IgD-negative memory B cell (primary cell): ENCODE measurements around the gene FAM114A1. TPM values are rescaled to one million over a fixed set of nuclear protein-coding genes. Genes with fewer than 3 reads are reported as not detected.
A peak's percentile ranks its signal among the peaks of the same experiment; 100 is the strongest.
"Not testable (repeated sequence)": the region's sequence is repeated elsewhere in the genome, so short reads cannot be mapped to it uniquely, and the experiment has no call there.

Source experiments
- H3K27ac Mint-ChIP-seq, 3 donors: one replicate each; pipeline ENCODE4 v1.8.0; 2020 to 2022; ENCODE audit warnings: mild to moderate bottlenecking in 3 of 3, mixed read lengths in 3 of 3, moderate library complexity in 1 of 3
- H3K27me3 Mint-ChIP-seq: one replicate; pipeline ENCODE4 v1.8.0; 2021; ENCODE audit warnings: mixed read lengths
- H3K36me3 Mint-ChIP-seq: one replicate; pipeline ENCODE4 v1.8.0; 2020; ENCODE audit warnings: mild to moderate bottlenecking, mixed read lengths
- H3K4me1 Mint-ChIP-seq, 3 donors: one replicate each; pipeline ENCODE4 v1.8.0; 2020 to 2022; ENCODE audit warnings: mixed read lengths in 3 of 3, mild to moderate bottlenecking in 1 of 3
- H3K4me3 Mint-ChIP-seq, 4 donors: one replicate each; pipeline ENCODE4 v1.8.0; 2020 to 2022; ENCODE audit warnings: mild to moderate bottlenecking in 4 of 4, mixed read lengths in 4 of 4, moderate library complexity in 3 of 4
- H3K9me3 Mint-ChIP-seq, 3 donors: one replicate each; pipeline ENCODE4 v1.8.0; 2020 to 2021; ENCODE audit warnings: mixed read lengths in 3 of 3, mild to moderate bottlenecking in 1 of 3
- polyA plus RNA-seq: library from polyadenylated mRNA; unstranded; fragments of 300-500 nt; fragmentation: Illumina TruSeq; gene quantifications from one replicate; pipeline ENCODE4 v1.2.3, GENCODE V29; 2021

Gene FAM114A1
- polyA plus RNA-seq, 1 donor from 2014 or later = 0.79 TPM

- Mint-ChIP-seq H3K36me3 (peaks cover 7% of the 10 kb centered on the region), H3K27ac (no peak overlapping the region), H3K9me3 (no peaks in the 10 kb centered on the region)
Measured at GRCh38 chr4:38946919-38947318, 79.3 kb downstream of the FAM114A1 start.

GRCh38 chr4:38948551-38948950 lies 80.9 kb downstream of the FAM114A1 start:
- H3K9me3 Mint-ChIP-seq = no peaks in the 10 kb centered on the region
- H3K27me3 Mint-ChIP-seq = peaks cover 2% of the 10 kb centered on the region

More at GRCh38 chr4:38946919-38947318, 79.3 kb downstream of the FAM114A1 start:
- Mint-ChIP-seq H3K4me3 (peak overlapping the region in 1 of 4 donors; percentile 57), H3K4me1 (peaks cover 7 to 14% (median 10%) of the 10 kb centered on the region in 3 donors), H3K27me3 (peaks cover 2% of the 10 kb centered on the region)

GRCh38 chr4:38949411-38950051 lies 81.9 kb downstream of the FAM114A1 start:
- H3K4me1 Mint-ChIP-seq = peaks cover 7 to 14% (median 10%) of the 10 kb centered on the region in 3 donors
- no peaks in the 10 kb centered on the region for H3K36me3 Mint-ChIP-seq
- no peaks in the 10 kb centered on the region for H3K9me3 Mint-ChIP-seq
- H3K27ac Mint-ChIP-seq = no peak overlapping the region
- H3K4me3 Mint-ChIP-seq = no peak overlapping the region
- H3K27me3 Mint-ChIP-seq = peaks cover 2% of the 10 kb centered on the region

More at GRCh38 chr4:38948551-38948950, 80.9 kb downstream of the FAM114A1 start:
- H3K4me1 Mint-ChIP-seq = peaks cover 7 to 14% (median 10%) of the 10 kb centered on the region in 3 donors
- no peak overlapping the region for H3K27ac Mint-ChIP-seq
- no peak overlapping the region for H3K4me3 Mint-ChIP-seq
- peaks cover 3% of the 10 kb centered on the region for H3K36me3 Mint-ChIP-seq

GRCh38 chr4:38950159-38950558 lies 82.6 kb downstream of the FAM114A1 start:
- Mint-ChIP-seq H3K9me3 (no peaks in the 10 kb centered on the region), H3K27ac (no peak overlapping the region), H3K4me3 (no peak overlapping the region)

GRCh38 chr4:38950734-38951133 lies 83.1 kb downstream of the FAM114A1 start:
- no peaks in the 10 kb centered on the region for H3K9me3 Mint-ChIP-seq
- peaks cover 7 to 14% (median 10%) of the 10 kb centered on the region in 3 donors for H3K4me1 Mint-ChIP-seq
- H3K27ac Mint-ChIP-seq = peak overlapping the region in 1 of 3 donors; percentile 11
- H3K36me3 Mint-ChIP-seq = no peaks in the 10 kb centered on the region
- H3K4me3 Mint-ChIP-seq = no peak overlapping the region
- peaks cover 2% of the 10 kb centered on the region for H3K27me3 Mint-ChIP-seq

More at GRCh38 chr4:38950159-38950558, 82.6 kb downstream of the FAM114A1 start:
- Mint-ChIP-seq H3K4me1 (peaks cover 7 to 14% (median 10%) of the 10 kb centered on the region in 3 donors), H3K27me3 (peaks cover 2% of the 10 kb centered on the region), H3K36me3 (no peaks in the 10 kb centered on the region)

GRCh38 chr4:38951598-38951997 lies 84.0 kb downstream of the FAM114A1 start:
- Mint-ChIP-seq H3K27me3 (peaks cover 2% of the 10 kb centered on the region), H3K27ac (no peak overlapping the region), H3K4me3 (no peak overlapping the region), H3K36me3 (no peaks in the 10 kb centered on the region), H3K4me1 (peaks cover 7 to 14% (median 10%) of the 10 kb centered on the region in 3 donors), H3K9me3 (no peaks in the 10 kb centered on the region)

GRCh38 chr4:38952017-38952416 lies 84.4 kb downstream of the FAM114A1 start:
- no peaks in the 10 kb centered on the region for H3K9me3 Mint-ChIP-seq
- H3K4me3 Mint-ChIP-seq = no peak overlapping the region
- no peak overlapping the region for H3K27ac Mint-ChIP-seq
- H3K4me1 Mint-ChIP-seq = peaks cover 7 to 12% (median 10%) of the 10 kb centered on the region in 3 donors
- H3K27me3 Mint-ChIP-seq = peaks cover 2% of the 10 kb centered on the region
- no peaks in the 10 kb centered on the region for H3K36me3 Mint-ChIP-seq

GRCh38 chr4:38954727-38955126 lies 87.1 kb downstream of the FAM114A1 start:
- no peak overlapping the region for H3K27ac Mint-ChIP-seq
- H3K27me3 Mint-ChIP-seq = no peaks in the 10 kb centered on the region
- no peaks in the 10 kb centered on the region for H3K36me3 Mint-ChIP-seq
- H3K4me1 Mint-ChIP-seq = peaks cover 4 to 5% (median 4%) of the 10 kb centered on the region in 3 donors
- peaks cover 0 to 3% (median 2%) of the 10 kb centered on the region in 3 donors for H3K9me3 Mint-ChIP-seq
- no peak overlapping the region for H3K4me3 Mint-ChIP-seq

GRCh38 chr4:38955957-38956356 lies 88.4 kb downstream of the FAM114A1 start:
- Mint-ChIP-seq H3K27ac (no peak overlapping the region), H3K27me3 (no peaks in the 10 kb centered on the region), H3K4me1 (peaks cover 2 to 4% (median 3%) of the 10 kb centered on the region in 3 donors), H3K4me3 (no peak overlapping the region), H3K9me3 (peaks cover 0 to 3% (median 2%) of the 10 kb centered on the region in 3 donors), H3K36me3 (no peaks in the 10 kb centered on the region)

- Mint-ChIP-seq H3K36me3 (no peaks in the 10 kb centered on the region), H3K27ac (no peak overlapping the region), H3K4me1 (peaks cover 2 to 13% (median 8%) of the 10 kb centered on the region in 3 donors), H3K4me3 (no peak overlapping the region), H3K9me3 (peaks cover 2 to 13% (median 2%) of the 10 kb centered on the region in 3 donors), H3K27me3 (no peaks in the 10 kb centered on the region)
Measured at GRCh38 chr4:38957261-38957815, 89.7 kb downstream of the FAM114A1 start.

- Mint-ChIP-seq H3K27me3 (no peaks in the 10 kb centered on the region), H3K4me1 (peaks cover 7 to 13% (median 12%) of the 10 kb centered on the region in 3 donors), H3K4me3 (no peak overlapping the region), H3K36me3 (no peaks in the 10 kb centered on the region), H3K9me3 (peaks cover 2 to 13% (median 3%) of the 10 kb centered on the region in 3 donors), H3K27ac (no peak overlapping the region)
Measured at GRCh38 chr4:38957893-38958292, 90.3 kb downstream of the FAM114A1 start.

GRCh38 chr4:38958453-38959190 lies 91.0 kb downstream of the FAM114A1 start:
- no peak overlapping the region for H3K4me3 Mint-ChIP-seq
- H3K4me1 Mint-ChIP-seq = peaks cover 7 to 17% (median 13%) of the 10 kb centered on the region in 3 donors
- peaks cover 2% of the 10 kb centered on the region for H3K36me3 Mint-ChIP-seq
- H3K9me3 Mint-ChIP-seq = peaks cover 2 to 13% (median 4%) of the 10 kb centered on the region in 3 donors
- H3K27ac Mint-ChIP-seq = no peak overlapping the region
- no peaks in the 10 kb centered on the region for H3K27me3 Mint-ChIP-seq

- peaks cover 7 to 20% (median 13%) of the 10 kb centered on the region in 3 donors for H3K4me1 Mint-ChIP-seq
- H3K9me3 Mint-ChIP-seq = peaks cover 2 to 13% (median 4%) of the 10 kb centered on the region in 3 donors
- not testable (repeated sequence) for H3K27me3 Mint-ChIP-seq, H3K36me3 Mint-ChIP-seq, H3K27ac Mint-ChIP-seq
- peak overlapping the region in 1 of 4 donors; percentile 1 for H3K4me3 Mint-ChIP-seq
Measured at GRCh38 chr4:38959248-38959647, 91.6 kb downstream of the FAM114A1 start.

GRCh38 chr4:38964942-38965775 lies 97.6 kb downstream of the FAM114A1 start:
- Mint-ChIP-seq H3K36me3 (peaks cover 18% of the 10 kb centered on the region), H3K9me3 (peaks cover 1 to 10% (median 4%) of the 10 kb centered on the region in 3 donors), H3K27me3 (no peaks in the 10 kb centered on the region), H3K27ac (peak overlapping the region in 1 of 3 donors; percentile 49), H3K4me3 (no peak overlapping the region), H3K4me1 (peaks cover 11 to 19% (median 16%) of the 10 kb centered on the region in 3 donors)
